Measurements from ENCODE around the gene APEX1. TPM values are rescaled to one million over a fixed set of nuclear protein-coding genes. Genes with fewer than 3 reads are reported as not detected.
"Not testable (repeated sequence)": the region's sequence is repeated elsewhere in the genome, so short reads cannot be mapped to it uniquely, and the experiment has no call there.

APEX1 gene
- total and polyA plus RNA-seq, 9 donors = 60.0 to 205 (median 182) TPM

GRCh38 chr14:20429801-20430669 lies 25.0 kb upstream of the APEX1 start:
- no peaks in the 10 kb centered on the region for H3K36me3 ChIP-seq (ENCODE audit: control insufficient read depth, insufficient read depth, low read length)
- DNase-seq = peak; percentile 16
- H3K27me3 ChIP-seq (ENCODE audit: control insufficient read depth, insufficient read depth, low read length) = no peaks in the 10 kb centered on the region
- no peaks in the 10 kb centered on the region for H3K9me3 ChIP-seq (replicated peaks; ENCODE audit: control insufficient read depth, low read depth, low read length)
- H3K27ac ChIP-seq (ENCODE audit: low read length) = no peak overlapping the region
- H3K4me1 ChIP-seq (ENCODE audit: control insufficient read depth, insufficient read depth, low read length) = peaks cover 22% of the 10 kb centered on the region
- no peak overlapping the region for H3K4me3 ChIP-seq (ENCODE audit: low read length)
- 90% methylated on average over 24 of the region's 30 CpGs for WGBS (ENCODE audit: insufficient coverage)

GRCh38 chr14:20434701-20435581 lies 20.1 kb upstream of the APEX1 start:
- peak overlapping the region; percentile 29 for H3K27ac ChIP-seq (ENCODE audit: low read length)
- H3K9me3 ChIP-seq (replicated peaks; ENCODE audit: control insufficient read depth, low read depth, low read length) = no peaks in the 10 kb centered on the region
- WGBS (ENCODE audit: insufficient coverage) = 10% methylated on average over 36 of the region's 44 CpGs
- peaks cover 33% of the 10 kb centered on the region for H3K4me1 ChIP-seq (ENCODE audit: control insufficient read depth, insufficient read depth, low read length)
- H3K27me3 ChIP-seq (ENCODE audit: control insufficient read depth, insufficient read depth, low read length) = peaks cover 4% of the 10 kb centered on the region
- H3K36me3 ChIP-seq (ENCODE audit: control insufficient read depth, insufficient read depth, low read length) = no peaks in the 10 kb centered on the region
- H3K4me3 ChIP-seq (ENCODE audit: low read length) = peak overlapping the region; percentile 43
- peak; percentile 59 for DNase-seq

GRCh38 chr14:20435582-20436362 lies 19.3 kb upstream of the APEX1 start, which contains the start of gene KLHL33:
KLHL33 (minus strand) TSS chr14:20436166; CDS start chr14:20435811, 355 bp downstream.
- peaks cover 26% of the 10 kb centered on the region for H3K4me1 ChIP-seq (ENCODE audit: control insufficient read depth, insufficient read depth, low read length)
- H3K4me3 ChIP-seq (ENCODE audit: low read length) = peak within 1 kb of the TSS; percentile 43
- DNase-seq = no peak
- 52% methylated on average over 15 of the region's 17 CpGs for WGBS (ENCODE audit: insufficient coverage)
- no peaks in the 10 kb centered on the region for H3K36me3 ChIP-seq (ENCODE audit: control insufficient read depth, insufficient read depth, low read length)
- H3K27me3 ChIP-seq (ENCODE audit: control insufficient read depth, insufficient read depth, low read length) = peaks cover 4% of the 10 kb centered on the region
- H3K9me3 ChIP-seq (replicated peaks; ENCODE audit: control insufficient read depth, low read depth, low read length) = no peaks in the 10 kb centered on the region
- H3K27ac ChIP-seq (ENCODE audit: low read length) = no peak within 1 kb of the TSS

DNA sequence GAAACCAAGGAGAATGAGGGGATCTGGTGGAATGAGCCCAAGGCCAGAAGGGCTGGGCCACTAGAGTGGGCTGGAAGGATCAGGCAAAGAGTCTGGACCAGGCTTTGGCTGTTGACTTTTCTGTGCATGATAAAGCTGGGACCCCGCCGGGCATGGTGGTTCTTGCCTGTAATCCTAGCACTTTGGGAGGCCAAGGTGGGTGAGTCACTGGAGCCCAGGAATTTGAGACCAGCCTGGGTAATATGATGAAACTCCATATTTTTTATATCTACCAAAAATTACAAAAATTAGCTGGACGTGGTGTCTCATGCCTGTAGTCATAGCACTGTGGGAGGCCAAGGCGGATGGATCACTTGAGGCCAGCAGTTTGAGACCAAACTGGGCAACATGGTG lies 18.7 kb upstream of the APEX1 start:
- Histone ChIP-seq H3K27ac (ENCODE audit: low read length) (no peak overlapping the region), H3K4me3 (ENCODE audit: low read length) (no peak overlapping the region), H3K4me1 (ENCODE audit: control insufficient read depth, insufficient read depth, low read length) (peaks cover 26% of the 10 kb centered on the region), H3K36me3 (ENCODE audit: control insufficient read depth, insufficient read depth, low read length) (no peaks in the 10 kb centered on the region), H3K27me3 (ENCODE audit: control insufficient read depth, insufficient read depth, low read length) (peaks cover 4% of the 10 kb centered on the region), H3K9me3 (replicated peaks; ENCODE audit: control insufficient read depth, low read depth, low read length) (no peaks in the 10 kb centered on the region)
- DNase-seq = no peak
- 60% methylated on average over 2 of the region's 4 CpGs for WGBS (ENCODE audit: insufficient coverage)

DNA sequence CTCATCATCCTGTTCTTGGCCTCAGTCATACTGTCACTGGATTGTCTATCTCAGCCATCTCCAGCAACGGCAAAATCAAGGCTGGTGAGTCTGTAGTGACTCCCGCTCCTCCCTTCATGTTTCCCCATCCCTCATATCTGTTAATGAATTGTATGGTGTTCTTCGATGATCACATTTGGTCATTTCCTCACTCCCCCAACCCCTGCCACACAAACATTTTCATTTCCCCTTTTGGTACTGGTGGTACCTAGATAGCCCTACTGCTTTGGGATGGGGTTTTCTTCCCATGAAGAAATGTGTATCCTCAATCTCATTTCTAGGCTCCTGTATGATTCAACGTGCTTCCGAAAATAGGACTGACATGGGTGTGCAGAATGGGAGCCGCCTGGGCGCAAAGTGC lies 16.4 kb upstream of the APEX1 start:
- WGBS (ENCODE audit: insufficient coverage) = 100% methylated on average over 2 of the region's 7 CpGs
- Histone ChIP-seq H3K9me3 (replicated peaks; ENCODE audit: control insufficient read depth, low read depth, low read length) (no peaks in the 10 kb centered on the region), H3K4me1 (ENCODE audit: control insufficient read depth, insufficient read depth, low read length) (peaks cover 26% of the 10 kb centered on the region)

GRCh38 chr14:20440465-20440864 lies 14.6 kb upstream of the APEX1 start:
- no peak overlapping the region for H3K27ac ChIP-seq (ENCODE audit: low read length)
- peaks cover 13% of the 10 kb centered on the region for H3K4me1 ChIP-seq (ENCODE audit: control insufficient read depth, insufficient read depth, low read length)
- no peak overlapping the region for H3K4me3 ChIP-seq (ENCODE audit: low read length)
- peaks cover 3% of the 10 kb centered on the region for H3K27me3 ChIP-seq (ENCODE audit: control insufficient read depth, insufficient read depth, low read length)
- DNase-seq = no peak
- WGBS (ENCODE audit: insufficient coverage) = no CpG with 5 or more reads among the region's 5 CpGs
- H3K9me3 ChIP-seq (replicated peaks; ENCODE audit: control insufficient read depth, low read depth, low read length) = no peaks in the 10 kb centered on the region
- peaks cover 7% of the 10 kb centered on the region for H3K36me3 ChIP-seq (ENCODE audit: control insufficient read depth, insufficient read depth, low read length)

More for the DNA sequence above, 16.4 kb upstream of the APEX1 start:
- Histone ChIP-seq H3K27ac (ENCODE audit: low read length) (no peak overlapping the region), H3K4me3 (ENCODE audit: low read length) (no peak overlapping the region), H3K36me3 (ENCODE audit: control insufficient read depth, insufficient read depth, low read length) (peaks cover 4% of the 10 kb centered on the region), H3K27me3 (ENCODE audit: control insufficient read depth, insufficient read depth, low read length) (peaks cover 4% of the 10 kb centered on the region)
- no peak for DNase-seq

DNA sequence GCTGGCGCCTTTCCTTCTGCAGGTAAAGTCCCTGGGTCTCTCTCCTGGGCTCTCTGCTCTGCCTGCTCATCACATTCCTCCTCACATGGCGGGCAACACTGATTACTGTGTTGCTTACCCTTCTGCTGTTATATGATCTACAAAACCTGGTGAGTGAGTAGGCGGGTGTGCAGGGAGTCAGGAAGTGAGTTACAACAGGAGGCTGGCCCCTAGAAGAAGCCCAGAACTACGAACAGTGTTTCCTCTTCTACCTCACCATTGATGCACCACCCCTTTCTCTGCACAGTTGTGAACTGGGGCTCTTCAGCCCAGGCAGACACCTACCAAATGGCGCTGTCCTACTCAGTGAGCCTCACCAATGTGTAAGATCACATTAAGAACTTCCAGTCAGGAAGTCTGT lies 14.1 kb upstream of the APEX1 start:
- Histone ChIP-seq H3K4me3 (ENCODE audit: low read length) (no peak overlapping the region), H3K9me3 (replicated peaks; ENCODE audit: control insufficient read depth, low read depth, low read length) (no peaks in the 10 kb centered on the region), H3K27ac (ENCODE audit: low read length) (no peak overlapping the region), H3K4me1 (ENCODE audit: control insufficient read depth, insufficient read depth, low read length) (peaks cover 9% of the 10 kb centered on the region), H3K27me3 (ENCODE audit: control insufficient read depth, insufficient read depth, low read length) (peaks cover 1% of the 10 kb centered on the region), H3K36me3 (ENCODE audit: control insufficient read depth, insufficient read depth, low read length) (peaks cover 11% of the 10 kb centered on the region)
- no peak for DNase-seq
- WGBS (ENCODE audit: insufficient coverage) = no CpG with 5 or more reads among the region's 5 CpGs

DNA sequence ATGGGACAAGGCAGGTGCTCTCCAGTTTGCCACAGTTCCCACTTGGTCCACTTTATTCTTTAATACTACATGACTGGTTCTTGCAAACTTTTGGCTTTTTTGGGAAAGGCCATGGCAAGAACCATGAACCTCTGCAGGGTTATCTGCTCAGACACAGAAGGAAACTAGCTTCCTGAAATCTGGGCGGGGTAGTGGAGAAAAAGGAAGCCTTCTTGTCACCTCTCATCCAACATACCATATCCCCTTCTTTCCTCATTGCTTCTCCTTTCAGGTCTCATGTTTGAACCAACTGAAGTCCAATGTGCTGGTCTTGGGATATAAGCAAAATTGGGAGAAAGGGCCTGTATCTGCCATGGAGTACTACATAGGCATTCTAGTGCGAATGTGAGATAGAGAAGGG lies 13.6 kb upstream of the APEX1 start:
- Histone ChIP-seq H3K4me3 (ENCODE audit: low read length) (no peak overlapping the region), H3K4me1 (ENCODE audit: control insufficient read depth, insufficient read depth, low read length) (peaks cover 3% of the 10 kb centered on the region), H3K27ac (ENCODE audit: low read length) (no peak overlapping the region), H3K9me3 (replicated peaks; ENCODE audit: control insufficient read depth, low read depth, low read length) (no peaks in the 10 kb centered on the region), H3K27me3 (ENCODE audit: control insufficient read depth, insufficient read depth, low read length) (no peaks in the 10 kb centered on the region), H3K36me3 (ENCODE audit: control insufficient read depth, insufficient read depth, low read length) (peaks cover 16% of the 10 kb centered on the region)
- no CpG with 5 or more reads among the region's 2 CpGs for WGBS (ENCODE audit: insufficient coverage)
- DNase-seq = no peak

- H3K9me3 ChIP-seq (replicated peaks; ENCODE audit: control insufficient read depth, low read depth, low read length); DNase-seq; H3K4me3 ChIP-seq (ENCODE audit: low read length); H3K27me3 ChIP-seq (ENCODE audit: control insufficient read depth, insufficient read depth, low read length); H3K27ac ChIP-seq (ENCODE audit: low read length); H3K4me1 ChIP-seq (ENCODE audit: control insufficient read depth, insufficient read depth, low read length): not testable (repeated sequence)
- WGBS (ENCODE audit: insufficient coverage) = no CpG with 5 or more reads among the region's 4 CpGs
- peaks cover 37% of the 10 kb centered on the region for H3K36me3 ChIP-seq (ENCODE audit: control insufficient read depth, insufficient read depth, low read length)
Observed at GRCh38 chr14:20443650-20444049, 11.4 kb upstream of the APEX1 start.

Measured in muscle of leg (tissue), 11 donors.